PC-3 (cell line): ENCODE measurements around the gene CDH22. TPM values are rescaled to one million over a fixed set of nuclear protein-coding genes. Genes with fewer than 3 reads are reported as not detected.

ENCODE experiments used
- ATAC-seq: fragments of 200-7000 bp; cut with Tn5 transposase; 2 replicates; pipeline ENCODE4 v1.9.1; 2020; ENCODE audit warnings: mild to moderate bottlenecking, moderate library complexity
- BruUV-seq: library from RNA; stranded (reverse); fragments of 400-500 nt; replicated peaks from 2 replicates; lab custom pipeline; 2021; lab: Mats Ljungman, UMichigan
- CTCF ChIA-PET: fragments of 300-600 bp; sonication (Branson Sonifier 250); formaldehyde crosslinking; loops from one replicate; lab custom pipeline; 2022; ENCODE audit warnings: antibody characterized with exemption; lab: Charles Lee
- POLR2A ChIA-PET: fragments of 300-600 bp; sonication (Branson Sonifier 250); formaldehyde crosslinking; loops from one replicate; lab custom pipeline; 2022; ENCODE audit warnings: antibody characterized with exemption; ENCODE audit not compliant: unreplicated experiment; lab: Charles Lee
- DNase-seq: peaks from one replicate; pipeline ENCODE4 v3.0.0-alpha.2; 2015
- H2AFZ ChIP-seq: fragments of 300-600 bp; sonication (generic); 2 replicates; pipeline ENCODE4 v1.6.0; 2016; ENCODE audit warnings: antibody characterized with exemption, low read length
- H3F3A ChIP-seq: fragments of 300-600 bp; sonication (generic); one replicate; pipeline ENCODE4 v1.6.0; 2017; ENCODE audit warnings: antibody characterized with exemption, low read length, control low read depth, mild to moderate bottlenecking; ENCODE audit not compliant: unreplicated experiment
- H3K27ac ChIP-seq: fragments of 300-600 bp; sonication (generic); 2 replicates; pipeline ENCODE4 v1.5.1; 2016; ENCODE audit warnings: mild to moderate bottlenecking, low read length
- H3K27me3 ChIP-seq: fragments of 300-600 bp; sonication (generic); 2 replicates; pipeline ENCODE4 v1.6.1; 2016; ENCODE audit warnings: low read length, mixed read lengths
- H3K36me3 ChIP-seq: fragments of 300-600 bp; sonication (generic); 2 replicates; pipeline ENCODE4 v1.6.1; 2016; ENCODE audit warnings: low read depth, mixed run types, low read length, mixed read lengths
- H3K4me1 ChIP-seq: fragments of 300-600 bp; sonication (generic); 2 replicates; pipeline ENCODE4 v1.5.1; 2016; ENCODE audit warnings: low read length; ENCODE audit not compliant: insufficient read depth
- H3K4me2 ChIP-seq: fragments of 300-600 bp; sonication (generic); 2 replicates; pipeline ENCODE4 v1.6.0; 2016; ENCODE audit warnings: low read length
- H3K4me3 ChIP-seq: fragments of 300-600 bp; sonication (generic); 2 replicates; pipeline ENCODE4 v1.5.1; 2016; ENCODE audit warnings: mild to moderate bottlenecking, low read length, mixed read lengths
- H3K79me2 ChIP-seq: fragments of 300-600 bp; sonication (generic); 2 replicates; pipeline ENCODE4 v1.6.1; 2017; ENCODE audit warnings: low read length, mixed read lengths
- H3K9ac ChIP-seq: fragments of 300-600 bp; sonication (generic); 2 replicates; pipeline ENCODE4 v1.6.0; 2016; ENCODE audit warnings: mild to moderate bottlenecking, low read length
- H3K9me2 ChIP-seq: fragments of 300-600 bp; sonication (generic); replicated peaks from 2 replicates; pipeline ENCODE4 v1.6.1; 2016; ENCODE audit warnings: mixed run types, low read length, mixed read lengths
- H3K9me3 ChIP-seq: fragments of 300-600 bp; sonication (generic); 2 replicates; pipeline ENCODE4 v1.6.1; 2016; ENCODE audit warnings: low read length, mixed read lengths
- H4K20me1 ChIP-seq: fragments of 300-600 bp; sonication (generic); 2 replicates; pipeline ENCODE4 v1.6.1; 2016; ENCODE audit warnings: low read length, mixed read lengths
- CTCF ChIP-seq: fragments of 300-600 bp; sonication (generic); conservative IDR thresholded peaks from 2 replicates; pipeline ENCODE4 v1.5.1; 2017; ENCODE audit warnings: antibody characterized with exemption, low read depth, mild to moderate bottlenecking, low read length
- EZH2 ChIP-seq: fragments of 300-600 bp; sonication (generic); IDR thresholded peaks from one replicate; pipeline ENCODE4 v1.6.1; 2017; ENCODE audit warnings: antibody characterized with exemption, mild to moderate bottlenecking, low read length; ENCODE audit not compliant: unreplicated experiment
- EZH2phosphoT487 ChIP-seq: fragments of 300-600 bp; sonication (generic); IDR thresholded peaks from 2 replicates; pipeline ENCODE4 v1.6.1; 2018; ENCODE audit warnings: mild to moderate bottlenecking, antibody characterized with exemption, low read length, borderline replicate concordance
- intact Hi-C: fragments of 100-400 bp; cut with micrococcal nuclease; formaldehyde crosslinking; loops from 2 replicates; pipeline ENCODE4 v1.9.0; 2023
- total RNA-seq: library from RNA; depleted of rRNA; stranded (reverse); fragments of >200 nt; gene quantifications from 2 replicates; pipeline ENCODE4 v1.2.3, GENCODE V29; 2014

The CDH22 gene
- total RNA-seq, 1 experiment from 2014 or later: not detected

GRCh38 chr20:46243707-46244628 lies 64.3 kb downstream of the CDH22 start:
- ATAC-seq: peak; percentile 18; the same call in 1 of the 2 replicates
- TF ChIP-seq EZH2phosphoT487 (no peak), EZH2 (no peak), CTCF (no peak)
- intact Hi-C loops: no loop called here
- Histone ChIP-seq H4K20me1 (0 out of 2 replicates have a peak, but pooled peaks cover 5% of the 10 kb centered on the region), H2AFZ (no peak overlapping the region), H3K27me3 (peaks cover 88% of the 10 kb centered on the region), H3F3A (no peaks in the 10 kb centered on the region), H3K4me1 (no peaks in the 10 kb centered on the region), H3K4me3 (no peak overlapping the region), H3K9ac (no peak overlapping the region), H3K4me2 (no peak overlapping the region), H3K27ac (no peak overlapping the region), H3K9me3 (no peaks in the 10 kb centered on the region), H3K9me2 (no peaks in the 10 kb centered on the region), H3K79me2 (no peaks in the 10 kb centered on the region), H3K36me3 (no peaks in the 10 kb centered on the region)
- ChIA-PET CTCF (no interaction called here), POLR2A (no interaction called here)
- DNase-seq: no peak
- no TSS peak for BruUV-seq

GRCh38 chr20:46242390-46242789 lies 65.9 kb downstream of the CDH22 start:
- Histone ChIP-seq H3K9ac (no peak overlapping the region), H3K9me3 (no peaks in the 10 kb centered on the region), H3K4me3 (no peak overlapping the region), H3K4me2 (no peak overlapping the region), H4K20me1 (0 out of 2 replicates have a peak, but pooled peaks cover 5% of the 10 kb centered on the region), H3K27me3 (peaks cover 82% of the 10 kb centered on the region), H3K79me2 (no peaks in the 10 kb centered on the region), H2AFZ (no peak overlapping the region), H3K27ac (no peak overlapping the region), H3K4me1 (no peaks in the 10 kb centered on the region), H3F3A (no peaks in the 10 kb centered on the region), H3K9me2 (no peaks in the 10 kb centered on the region), H3K36me3 (no peaks in the 10 kb centered on the region)
- POLR2A ChIA-PET: interaction anchor here (0.6 kb wide), 1 partner anchor 14 kb away, joined by 5 read pairs; no protein-coding TSS in a partner anchor
- no peak for TF ChIP-seq CTCF
- no peak for DNase-seq
- no TSS peak for BruUV-seq
- CTCF ChIA-PET: no interaction called here
- ATAC-seq: no peak
- intact Hi-C loops: no loop called here

- Histone ChIP-seq H3K36me3 (no peaks in the 10 kb centered on the region), H3K9me3 (no peaks in the 10 kb centered on the region), H3F3A (no peaks in the 10 kb centered on the region), H3K27ac (no peak overlapping the region), H3K4me2 (no peak overlapping the region), H3K27me3 (peaks cover 70% of the 10 kb centered on the region), H3K4me1 (no peaks in the 10 kb centered on the region), H3K79me2 (no peaks in the 10 kb centered on the region), H3K9me2 (no peaks in the 10 kb centered on the region), H3K9ac (no peak overlapping the region), H4K20me1 (0 out of 2 replicates have a peak, but pooled peaks cover under 1% of the 10 kb centered on the region), H3K4me3 (no peak overlapping the region), H2AFZ (no peak overlapping the region)
- TF ChIP-seq EZH2phosphoT487 (no peak), CTCF (no peak), EZH2 (no peak)
- no peak for DNase-seq
- intact Hi-C loops: no loop called here
- no peak for ATAC-seq
- BruUV-seq: no TSS peak
- CTCF ChIA-PET: no interaction called here
- POLR2A ChIA-PET: no interaction called here
Measured at GRCh38 chr20:46240881-46241280, 67.4 kb downstream of the CDH22 start.
